ENCODE results near the gene CACNA1C. TPM values are rescaled to one million over a fixed set of nuclear protein-coding genes. Genes with fewer than 3 reads are reported as not detected.

Gene CACNA1C
- polyA plus RNA-seq, 1 of the 3 experiments (the other 2 are of a cell fraction), result 1.5 TPM

DNA sequence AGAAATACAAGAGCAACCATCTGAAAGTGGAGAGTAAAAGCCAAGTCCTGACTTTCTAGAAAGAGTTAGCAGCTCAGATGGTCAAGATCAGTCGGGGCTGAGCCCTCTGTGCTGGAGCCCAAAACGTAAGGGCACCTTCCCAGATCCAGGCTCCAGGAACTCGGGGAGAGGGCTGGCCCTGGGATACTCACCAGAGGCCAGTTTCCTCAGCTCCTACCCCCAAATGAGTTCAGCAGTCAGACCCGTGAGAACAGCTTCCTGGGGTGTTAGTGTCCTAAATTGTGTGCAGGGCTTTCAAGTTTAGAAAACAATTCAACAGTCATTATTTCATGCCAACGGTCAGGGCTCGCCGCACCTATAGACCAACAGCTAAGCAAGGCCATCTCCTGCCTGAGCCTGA is 594.4 kb downstream of the CACNA1C start:
- CTCF ChIA-PET, result no interaction called here
- POLR2A ChIA-PET, result no interaction called here
- TF ChIP-seq EZH2phosphoT487 (IDR thresholded peaks at IDR 0.05; ENCODE audit: borderline replicate concordance, low read depth), result no peak
- TF ChIP-seq TCF12 (IDR thresholded peaks at IDR 0.05), result no peak
- TF ChIP-seq EP300 (IDR thresholded peaks at IDR 0.05; ENCODE audit: borderline replicate concordance in 1 of 2, low read depth in 1 of 2, low read length in 1 of 2), result no peak
- TF ChIP-seq, protein P1, sequence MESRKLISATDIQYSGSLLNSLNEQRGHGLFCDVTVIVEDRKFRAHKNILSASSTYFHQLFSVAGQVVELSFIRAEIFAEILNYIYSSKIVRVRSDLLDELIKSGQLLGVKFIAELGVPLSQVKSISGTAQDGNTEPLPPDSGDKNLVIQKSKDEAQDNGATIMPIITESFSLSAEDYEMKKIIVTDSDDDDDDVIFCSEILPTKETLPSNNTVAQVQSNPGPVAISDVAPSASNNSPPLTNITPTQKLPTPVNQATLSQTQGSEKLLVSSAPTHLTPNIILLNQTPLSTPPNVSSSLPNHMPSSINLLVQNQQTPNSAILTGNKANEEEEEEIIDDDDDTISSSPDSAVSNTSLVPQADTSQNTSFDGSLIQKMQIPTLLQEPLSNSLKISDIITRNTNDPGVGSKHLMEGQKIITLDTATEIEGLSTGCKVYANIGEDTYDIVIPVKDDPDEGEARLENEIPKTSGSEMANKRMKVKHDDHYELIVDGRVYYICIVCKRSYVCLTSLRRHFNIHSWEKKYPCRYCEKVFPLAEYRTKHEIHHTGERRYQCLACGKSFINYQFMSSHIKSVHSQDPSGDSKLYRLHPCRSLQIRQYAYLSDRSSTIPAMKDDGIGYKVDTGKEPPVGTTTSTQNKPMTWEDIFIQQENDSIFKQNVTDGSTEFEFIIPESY (IDR thresholded peaks at IDR 0.05; ENCODE audit: borderline replicate concordance, low read depth), result no peak
- no peak for TF ChIP-seq GABPA (IDR thresholded peaks at IDR 0.05; ENCODE audit: low read depth)
- no peak for TF ChIP-seq PBX3 (IDR thresholded peaks at IDR 0.05)
- TF ChIP-seq JUND (IDR thresholded peaks at IDR 0.05), result no peak
- TF ChIP-seq SIN3A (IDR thresholded peaks at IDR 0.05; ENCODE audit: borderline replicate concordance, low read depth, low read length), result no peak
- TF ChIP-seq MXI1 (IDR thresholded peaks at IDR 0.05; ENCODE audit: low read depth, low read length), result no peak
- TF ChIP-seq, protein P2, sequence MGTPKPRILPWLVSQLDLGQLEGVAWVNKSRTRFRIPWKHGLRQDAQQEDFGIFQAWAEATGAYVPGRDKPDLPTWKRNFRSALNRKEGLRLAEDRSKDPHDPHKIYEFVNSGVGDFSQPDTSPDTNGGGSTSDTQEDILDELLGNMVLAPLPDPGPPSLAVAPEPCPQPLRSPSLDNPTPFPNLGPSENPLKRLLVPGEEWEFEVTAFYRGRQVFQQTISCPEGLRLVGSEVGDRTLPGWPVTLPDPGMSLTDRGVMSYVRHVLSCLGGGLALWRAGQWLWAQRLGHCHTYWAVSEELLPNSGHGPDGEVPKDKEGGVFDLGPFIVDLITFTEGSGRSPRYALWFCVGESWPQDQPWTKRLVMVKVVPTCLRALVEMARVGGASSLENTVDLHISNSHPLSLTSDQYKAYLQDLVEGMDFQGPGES (IDR thresholded peaks at IDR 0.05; ENCODE audit: low read depth, low read length), result no peak
- TF ChIP-seq, protein P3, sequence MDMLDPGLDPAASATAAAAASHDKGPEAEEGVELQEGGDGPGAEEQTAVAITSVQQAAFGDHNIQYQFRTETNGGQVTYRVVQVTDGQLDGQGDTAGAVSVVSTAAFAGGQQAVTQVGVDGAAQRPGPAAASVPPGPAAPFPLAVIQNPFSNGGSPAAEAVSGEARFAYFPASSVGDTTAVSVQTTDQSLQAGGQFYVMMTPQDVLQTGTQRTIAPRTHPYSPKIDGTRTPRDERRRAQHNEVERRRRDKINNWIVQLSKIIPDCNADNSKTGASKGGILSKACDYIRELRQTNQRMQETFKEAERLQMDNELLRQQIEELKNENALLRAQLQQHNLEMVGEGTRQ (IDR thresholded peaks at IDR 0.05; ENCODE audit: borderline replicate concordance, low read depth, low read length), result no peak
- no peak for TF ChIP-seq POLR2AphosphoS5 (IDR thresholded peaks at IDR 0.05; ENCODE audit: low read depth, low read length)

DNA sequence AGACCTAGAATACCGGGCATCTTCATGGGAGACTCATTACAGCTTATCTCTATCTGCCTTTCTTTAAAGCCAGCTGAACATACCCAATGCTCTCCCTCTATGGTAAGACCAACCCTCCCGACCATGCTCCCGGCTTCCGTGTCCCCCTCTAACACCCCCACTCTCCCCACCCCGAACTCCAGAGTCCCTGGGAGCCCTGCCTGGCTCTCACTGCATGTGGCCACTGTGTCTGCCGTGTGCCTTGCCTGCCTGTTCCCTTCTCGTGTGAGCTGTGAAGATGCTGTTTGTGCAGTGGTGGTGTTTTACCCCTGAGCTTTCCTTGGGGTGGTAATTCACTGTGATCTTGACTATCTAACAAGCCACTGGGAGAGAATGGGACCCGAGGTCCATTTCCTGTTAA is 595.6 kb downstream of the CACNA1C start:
- no peaks in the 10 kb centered on the region for H4K20me1 ChIP-seq (ENCODE audit: insufficient read depth)
- CTCF ChIA-PET, result interaction anchor here (1.2 kb wide), 1 partner anchor 65 kb away, joined by 4 read pairs; no protein-coding TSS in a partner anchor
- 68% methylated on average over 8 of the region's 8 CpGs for WGBS (ENCODE audit: low lambda C conversion rate)
- no peak for TF ChIP-seq EZH2phosphoT487 (IDR thresholded peaks at IDR 0.05; ENCODE audit: borderline replicate concordance, low read depth)
- no peak for TF ChIP-seq MAX (IDR thresholded peaks at IDR 0.05; ENCODE audit: low read depth)
- no peak for TF ChIP-seq RCOR1 (IDR thresholded peaks at IDR 0.05; ENCODE audit: low read length)
- TF ChIP-seq, protein P2 (IDR thresholded peaks at IDR 0.05; ENCODE audit: low read depth, low read length), result no peak
- TF ChIP-seq TEAD4 (IDR thresholded peaks at IDR 0.05; ENCODE audit: borderline replicate concordance, insufficient read depth), result no peak
- no peak for TF ChIP-seq RFX5 (IDR thresholded peaks at IDR 0.05; ENCODE audit: low read length)
- TF ChIP-seq MXI1 (IDR thresholded peaks at IDR 0.05; ENCODE audit: low read depth, low read length), result no peak
- TF ChIP-seq RAD21 (IDR thresholded peaks at IDR 0.05; ENCODE audit: low read length), result no peak
- TF ChIP-seq CTCF (IDR thresholded peaks at IDR 0.05), result no peak
- TF ChIP-seq ELF1 (IDR thresholded peaks at IDR 0.05), result no peak
- TF ChIP-seq TAF1 (IDR thresholded peaks at IDR 0.05; ENCODE audit: borderline replicate concordance, low read depth, low read length), result no peak

More for the DNA sequence above, 594.4 kb downstream of the CACNA1C start:
- no peaks in the 10 kb centered on the region for H4K20me1 ChIP-seq (ENCODE audit: insufficient read depth)
- no peaks in the 10 kb centered on the region for H3K9me2 ChIP-seq
- H3F3A ChIP-seq (replicated peaks; ENCODE audit: insufficient read depth), result no peaks in the 10 kb centered on the region
- no peak overlapping the region for H3K4me2 ChIP-seq
- WGBS (ENCODE audit: low lambda C conversion rate), result 42% methylated on average over 4 of the region's 7 CpGs
- H3K9me3 ChIP-seq, result no peaks in the 10 kb centered on the region
- no peaks in the 10 kb centered on the region for H3K27me3 ChIP-seq (ENCODE audit: insufficient read depth)
- H3K79me2 ChIP-seq (ENCODE audit: insufficient read depth), result no peaks in the 10 kb centered on the region
- no peaks in the 10 kb centered on the region for H3K36me3 ChIP-seq (replicated peaks in 1 of 2; ENCODE audit: control insufficient read depth in 1 of 2, insufficient read depth in 2 of 2, low read length in 1 of 2)
- no peaks in the 10 kb centered on the region; a peak in 1 of 4 replicates for H3K4me1 ChIP-seq (ENCODE audit: control insufficient read depth in 1 of 2, insufficient read depth in 2 of 2, low read depth in 1 of 2, low read length in 1 of 2)
- no peak for DNase-seq
- H3K4me3 ChIP-seq (ENCODE audit: low read depth in 2 of 2, low read length in 1 of 2), result no peak overlapping the region
- no peak overlapping the region for H3K27ac ChIP-seq (ENCODE audit: low read depth in 2 of 2, low read length in 1 of 2)
- no peak overlapping the region for H3K9ac ChIP-seq
- H2AFZ ChIP-seq (ENCODE audit: low read depth), result no peak overlapping the region

More for the DNA sequence above, 595.6 kb downstream of the CACNA1C start:
- Histone ChIP-seq H3K9ac (no peak overlapping the region), H3K27me3 (ENCODE audit: insufficient read depth) (no peaks in the 10 kb centered on the region), H3K36me3 (replicated peaks in 1 of 2; ENCODE audit: control insufficient read depth in 1 of 2, insufficient read depth in 2 of 2, low read length in 1 of 2) (no peaks in the 10 kb centered on the region), H3K79me2 (ENCODE audit: insufficient read depth) (no peaks in the 10 kb centered on the region), H2AFZ (ENCODE audit: low read depth) (no peak overlapping the region), H3K27ac (ENCODE audit: low read depth in 2 of 2, low read length in 1 of 2) (no peak overlapping the region), H3K4me3 (ENCODE audit: low read depth in 2 of 2, low read length in 1 of 2) (no peak overlapping the region), H3K9me3 (no peaks in the 10 kb centered on the region), H3K9me2 (no peaks in the 10 kb centered on the region), H3K4me1 (ENCODE audit: control insufficient read depth in 1 of 2, insufficient read depth in 2 of 2, low read depth in 1 of 2, low read length in 1 of 2) (no peaks in the 10 kb centered on the region; a peak in 1 of 4 replicates), H3K4me2 (no peak overlapping the region), H3F3A (replicated peaks; ENCODE audit: insufficient read depth) (no peaks in the 10 kb centered on the region)
- DNase-seq, result no peak
- POLR2A ChIA-PET, result no interaction called here
